ENCODE measurements around the gene SOCS7. TPM values are rescaled to one million over a fixed set of nuclear protein-coding genes. Genes with fewer than 3 reads are reported as not detected.

SOCS7 gene
- total and polyA plus RNA-seq, 2 of the 4 experiments (the other 2 are of a cell fraction): 6.5 to 6.8 TPM

DNA sequence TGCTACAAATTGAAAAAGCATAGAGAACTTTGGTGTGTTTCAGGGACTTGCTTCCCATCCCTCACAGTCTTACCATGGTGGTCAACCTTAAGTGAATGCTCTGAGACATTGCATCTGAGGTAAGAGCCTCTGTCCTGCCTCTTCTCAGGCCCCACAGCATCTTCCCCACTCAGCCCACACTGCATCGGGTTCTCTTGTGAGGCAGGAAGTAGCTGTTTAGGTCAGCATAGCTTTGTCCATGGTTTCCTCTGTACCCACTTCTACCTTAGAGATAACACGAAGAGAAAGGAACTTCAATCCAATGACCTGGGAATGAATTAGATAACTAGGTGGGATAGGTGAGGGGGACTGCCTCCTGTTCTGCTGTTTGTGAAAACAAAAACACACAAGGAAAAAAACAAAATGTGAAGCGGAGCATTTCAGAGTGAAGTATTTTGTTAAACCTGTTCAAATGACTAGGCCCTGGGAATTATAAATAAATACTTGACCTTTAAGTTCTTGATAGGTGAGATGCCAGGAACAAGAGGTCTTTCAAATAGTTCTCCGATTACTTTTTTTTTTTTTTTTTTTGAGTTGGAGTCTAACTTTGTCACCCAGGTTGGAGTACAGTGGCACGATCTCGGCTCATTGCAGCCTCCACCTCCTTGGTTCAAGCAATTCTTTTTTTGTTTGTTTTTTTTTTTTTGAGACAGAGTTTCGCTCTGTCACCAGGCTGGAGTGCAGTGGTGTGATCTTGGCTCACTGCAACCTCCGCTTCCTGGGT, 17.7 kb downstream of the SOCS7 start:
- BruUV-seq (replicated peaks): no TSS peak
- no peak overlapping the region for H2BK20ac ChIP-seq (ENCODE audit: low read depth, low read length)
- no peak overlapping the region for H3K23ac ChIP-seq (ENCODE audit: low read depth, low read length)
- no peak overlapping the region for H3K4ac ChIP-seq (ENCODE audit: low read depth, low read length)
- ChIA-PET POLR2A (ENCODE audit: unreplicated experiment) (no interaction called here), CTCF (no interaction called here)
- ATAC-seq (ENCODE audit: low read depth): no peak
- no peak overlapping the region for H2BK5ac ChIP-seq (ENCODE audit: low read depth, low read length, poor library complexity, severe bottlenecking)
- no peak overlapping the region for H3K27ac ChIP-seq (ENCODE audit: insufficient read depth, low read length)
- H3K79me1 ChIP-seq (ENCODE audit: low read depth in 1 of 2, low read length in 2 of 2): no peaks in the 10 kb centered on the region; a peak in 3 of 4 replicates
- H2AK5ac ChIP-seq (ENCODE audit: low read depth, low read length): no peak overlapping the region
- H2BK15ac ChIP-seq (ENCODE audit: low read depth, low read length): no peak overlapping the region
- no peak overlapping the region for H3K56ac ChIP-seq (ENCODE audit: extremely low read depth, insufficient read depth, low read length)
- no peak overlapping the region for H4K5ac ChIP-seq (ENCODE audit: low read depth, low read length)
- no peak overlapping the region for H3K18ac ChIP-seq (ENCODE audit: low read depth, low read length)
- no peak for TF ChIP-seq MAFK (IDR thresholded peaks at IDR 0.05; ENCODE audit: low read depth, low read length)
- no peak for TF ChIP-seq FOS (IDR thresholded peaks at IDR 0.05; ENCODE audit: low read depth, low read length)
- TF ChIP-seq CEBPB (IDR thresholded peaks at IDR 0.05; ENCODE audit: low read depth, low read length): no peak
- no peak for TF ChIP-seq RFX5 (IDR thresholded peaks at IDR 0.05; ENCODE audit: low read depth, low read length)
- no peaks in the 10 kb centered on the region for H3K9me1 ChIP-seq (ENCODE audit: insufficient read depth, low read length)
- H2BK120ac ChIP-seq (ENCODE audit: low read depth, low read length): no peak overlapping the region
- H4K20me1 ChIP-seq (ENCODE audit: insufficient read depth, low read length): no peaks in the 10 kb centered on the region
- no peak overlapping the region for H3K4me2 ChIP-seq (ENCODE audit: low read depth, low read length)
- no peak overlapping the region for H3K14ac ChIP-seq (replicated peaks; ENCODE audit: low read depth, low read length)
- H4K91ac ChIP-seq (ENCODE audit: insufficient read depth, low read depth, low read length): no peak overlapping the region
- peaks cover 30% of the 10 kb centered on the region for H3K36me3 ChIP-seq (ENCODE audit: control insufficient read depth, insufficient read depth, low read length)
- H3K4me3 ChIP-seq (ENCODE audit: insufficient read depth, low read depth, low read length): no peak overlapping the region
- H3K27me3 ChIP-seq (ENCODE audit: control insufficient read depth, insufficient read depth, low read length): no peaks in the 10 kb centered on the region
- no peak for DNase-seq
- intact Hi-C loops (cut with micrococcal nuclease) (no loop called here), dilution Hi-C loops (cut with HindIII; ENCODE audit: low sequenced_read_pairs, unreplicated experiment) (no loop called here), in situ Hi-C loops (cut with MboI; ENCODE audit: low sequenced_read_pairs) (loop anchor here (25.0 kb wide), 1 partner anchor 118 kb away; no protein-coding TSS in a partner anchor)
- WGBS, 2 experiments (ENCODE audit: extremely low coverage in 2 of 2, insufficient read length in 1 of 2): 100% methylated on average over 1 of the region's 8 CpGs; no CpG with 5 or more reads in 1 of the 2 experiments
- no peak overlapping the region for H3K9ac ChIP-seq (ENCODE audit: low read depth, low read length)
- H3K4me1 ChIP-seq (ENCODE audit: control insufficient read depth, insufficient read depth, low read length): no peaks in the 10 kb centered on the region
- H4K8ac ChIP-seq (ENCODE audit: low read depth in 2 of 2, low read length in 2 of 2): no peak overlapping the region
- no peaks in the 10 kb centered on the region for H3K9me3 ChIP-seq (ENCODE audit: control insufficient read depth, insufficient read depth, low read length)
- no peak overlapping the region for H2AFZ ChIP-seq (replicated peaks; ENCODE audit: low read length, poor library complexity)
- H2AK9ac ChIP-seq (replicated peaks; ENCODE audit: low read depth, low read length, poor library complexity): no peak overlapping the region
